IMR-90 (cell line): Measurements from ENCODE around the gene SLC3A2. TPM values are rescaled to one million over a fixed set of nuclear protein-coding genes. Genes with fewer than 3 reads are reported as not detected.

Source experiments
- ATAC-seq: fragments of 200-7000 bp; cut with Tn5 transposase; 2 replicates; pipeline ENCODE4 v1.9.1; 2020; ENCODE audit warnings: low read depth, mild to moderate bottlenecking, moderate library complexity
- BruUV-seq: library from RNA; stranded (reverse); fragments of 400-500 nt; replicated peaks from 2 replicates; lab custom pipeline; 2021; lab: Mats Ljungman, UMichigan
- CTCF ChIA-PET: fragments of 300-600 bp; formaldehyde crosslinking; extraction: SDS; loops from one replicate; lab custom pipeline; 2021; ENCODE audit warnings: antibody characterized with exemption; lab: Yijun Ruan, JAX
- POLR2A ChIA-PET: fragments of 300-600 bp; sonication (Branson Sonifier 250); formaldehyde crosslinking; loops from one replicate; lab custom pipeline; 2022; ENCODE audit warnings: antibody characterized with exemption; ENCODE audit not compliant: unreplicated experiment; lab: Charles Lee
- DNase-seq: peaks from one replicate; pipeline ENCODE4 v3.0.0; 2013
- H2AFZ ChIP-seq: replicated peaks from 2 replicates; pipeline ENCODE3; 2013; ENCODE audit warnings: low read length, mild to moderate bottlenecking; ENCODE audit not compliant: poor library complexity
- H2AK5ac ChIP-seq: 2 replicates; pipeline ENCODE4 v1.6.1; 2013; ENCODE audit warnings: low read depth, low read length, inconsistent platforms
- H2AK9ac ChIP-seq: replicated peaks from 2 replicates; pipeline ENCODE3; 2013; ENCODE audit warnings: mild to moderate bottlenecking, low read depth, low read length, moderate library complexity; ENCODE audit not compliant: poor library complexity
- H2BK120ac ChIP-seq: 2 replicates; pipeline ENCODE4 v1.6.1; 2013; ENCODE audit warnings: low read depth, low read length, inconsistent platforms
- H2BK15ac ChIP-seq: 3 replicates; pipeline ENCODE4 v1.6.1; 2013; ENCODE audit warnings: low read depth, low read length, inconsistent platforms
- H2BK20ac ChIP-seq: 2 replicates; pipeline ENCODE4 v1.6.1; 2013; ENCODE audit warnings: low read depth, mild to moderate bottlenecking, inconsistent platforms, low read length, moderate library complexity
- H2BK5ac ChIP-seq: 2 replicates; pipeline ENCODE4 v1.6.1; 2013; ENCODE audit warnings: mild to moderate bottlenecking, low read depth, low read length, inconsistent platforms; ENCODE audit not compliant: poor library complexity, severe bottlenecking
- H3K14ac ChIP-seq: replicated peaks from 2 replicates; pipeline ENCODE4 v1.6.1; 2013; ENCODE audit warnings: low read depth, low read length, inconsistent platforms
- H3K18ac ChIP-seq: 2 replicates; pipeline ENCODE4 v1.6.1; 2013; ENCODE audit warnings: low read depth, low read length, control low read depth
- H3K23ac ChIP-seq: 2 replicates; pipeline ENCODE4 v1.6.1; 2013; ENCODE audit warnings: low read depth, low read length, inconsistent platforms
- H3K27ac ChIP-seq: 2 replicates; pipeline ENCODE4 v1.5.1; 2013; ENCODE audit warnings: mild to moderate bottlenecking, control low read depth, low read length; ENCODE audit not compliant: insufficient read depth
- H3K27me3 ChIP-seq: 2 replicates; pipeline ENCODE4 v1.6.1; 2013; ENCODE audit warnings: low read length; ENCODE audit not compliant: control insufficient read depth, insufficient read depth
- H3K36me3 ChIP-seq: 2 replicates; pipeline ENCODE4 v1.6.1; 2013; ENCODE audit warnings: low read length, mixed read lengths; ENCODE audit not compliant: control insufficient read depth, insufficient read depth
- H3K4ac ChIP-seq: 2 replicates; pipeline ENCODE4 v1.6.1; 2013; ENCODE audit warnings: low read depth, low read length, inconsistent platforms
- H3K4me1 ChIP-seq: 2 replicates; pipeline ENCODE4 v1.6.1; 2013; ENCODE audit warnings: low read length, mixed read lengths; ENCODE audit not compliant: control insufficient read depth, insufficient read depth
- H3K4me2 ChIP-seq: 2 replicates; pipeline ENCODE4 v1.6.1; 2013; ENCODE audit warnings: low read depth, mild to moderate bottlenecking, control low read depth, low read length, moderate library complexity
- H3K4me3 ChIP-seq: 2 replicates; pipeline ENCODE4 v1.5.1; 2013; ENCODE audit warnings: low read depth, mild to moderate bottlenecking, control low read depth, low read length, moderate library complexity; ENCODE audit not compliant: insufficient read depth
- H3K56ac ChIP-seq: 2 replicates; pipeline ENCODE4 v1.6.1; 2013; ENCODE audit warnings: low read length, inconsistent platforms; ENCODE audit not compliant: insufficient read depth; ENCODE audit errors: extremely low read depth
- H3K79me1 ChIP-seq, 2 experiments: 2 replicates each; pipeline ENCODE4 v1.6.1; 2013; ENCODE audit warnings: low read length in 2 of 2, inconsistent platforms in 1 of 2, low read depth in 1 of 2
- H3K9ac ChIP-seq: 2 replicates; pipeline ENCODE4 v1.6.1; 2013; ENCODE audit warnings: low read depth, low read length, control low read depth
- H3K9me1 ChIP-seq: 2 replicates; pipeline ENCODE4 v1.6.1; 2013; ENCODE audit warnings: low read length, inconsistent platforms; ENCODE audit not compliant: insufficient read depth
- H3K9me3 ChIP-seq: 2 replicates; pipeline ENCODE4 v1.6.1; 2013; ENCODE audit warnings: low read length; ENCODE audit not compliant: control insufficient read depth, insufficient read depth
- H4K20me1 ChIP-seq: 2 replicates; pipeline ENCODE4 v1.6.1; 2013; ENCODE audit warnings: low read length, inconsistent platforms; ENCODE audit not compliant: insufficient read depth
- H4K5ac ChIP-seq: 2 replicates; pipeline ENCODE4 v1.6.1; 2013; ENCODE audit warnings: mild to moderate bottlenecking, low read depth, low read length, control low read depth
- H4K8ac ChIP-seq, 2 experiments: 2 replicates each; pipeline ENCODE4 v1.6.1; 2013; ENCODE audit warnings: low read depth in 2 of 2, low read length in 2 of 2, control low read depth in 1 of 2, inconsistent platforms in 1 of 2
- H4K91ac ChIP-seq: 2 replicates; pipeline ENCODE4 v1.6.1; 2013; ENCODE audit warnings: low read depth, low read length, inconsistent platforms; ENCODE audit not compliant: insufficient read depth
- BHLHE40 ChIP-seq: fragments of 150-350 bp; IDR thresholded peaks from 2 replicates; pipeline ENCODE4 v1.6.1; 2016; ENCODE audit warnings: mild to moderate bottlenecking, low read depth, low read length
- CEBPB ChIP-seq: IDR thresholded peaks from 2 replicates; pipeline ENCODE4 v1.6.1; 2012; ENCODE audit warnings: low read depth, low read length, improper control_type of control experiment
- CHD1 ChIP-seq: IDR thresholded peaks from 2 replicates; pipeline ENCODE4 v1.6.1; 2012; ENCODE audit warnings: low read depth, low read length, improper control_type of control experiment
- CTCF ChIP-seq: conservative IDR thresholded peaks from 2 replicates; pipeline ENCODE4 v1.5.1; 2012; ENCODE audit warnings: mild to moderate bottlenecking, low read depth, low read length, improper control_type of control experiment
- ELK1 ChIP-seq: fragments of 150-350 bp; IDR thresholded peaks from 2 replicates; pipeline ENCODE4 v1.6.1; 2016; ENCODE audit warnings: low read depth, mild to moderate bottlenecking, low read length, moderate library complexity, borderline replicate concordance
- MAZ ChIP-seq: IDR thresholded peaks from 2 replicates; pipeline ENCODE4 v1.6.1; 2012; ENCODE audit warnings: low read depth, mild to moderate bottlenecking, low read length, improper control_type of control experiment, moderate library complexity, borderline replicate concordance
- MXI1 ChIP-seq: IDR thresholded peaks from 2 replicates; pipeline ENCODE4 v1.6.1; 2012; ENCODE audit warnings: low read depth, mild to moderate bottlenecking, low read length, moderate library complexity, borderline replicate concordance
- RAD21 ChIP-seq: IDR thresholded peaks from 2 replicates; pipeline ENCODE4 v1.6.1; 2012; ENCODE audit warnings: low read length, improper control_type of control experiment
- SMC3 ChIP-seq: fragments of 150-350 bp; IDR thresholded peaks from 2 replicates; pipeline ENCODE4 v1.6.1; 2016; ENCODE audit warnings: low read depth, mild to moderate bottlenecking, antibody characterized with exemption, low read length, moderate library complexity
- USF2 ChIP-seq: fragments of 150-350 bp; IDR thresholded peaks from 2 replicates; pipeline ENCODE4 v1.6.1; 2017; ENCODE audit warnings: mild to moderate bottlenecking, antibody characterized with exemption, low read length, low read depth
- WGBS, 2 experiments: methylation state at CpG; one replicate each; pipeline versions ENCODE4 v1.1.5 to v1.1.7; 2013; ENCODE audit warnings: missing lambda C conversion rate in 2 of 2; ENCODE audit not compliant: insufficient read length in 1 of 2; ENCODE audit errors: extremely low coverage in 2 of 2; 5-methylcytosine and 5-hydroxymethylcytosine counted together
- dilution Hi-C: fragments of 300-500 bp; cut with HindIII; formaldehyde crosslinking; loops from one replicate; pipeline ENCODE4 v1.14.3; 2018; ENCODE audit warnings: low sequenced_read_pairs; ENCODE audit not compliant: unreplicated experiment
- in situ Hi-C: fragments of 300-500 bp; cut with MboI; formaldehyde crosslinking; loops from 3 replicates; pipeline ENCODE4 v1.14.3; 2019; ENCODE audit warnings: low sequenced_read_pairs, inconsistent platforms, mixed read lengths
- intact Hi-C: fragments of 100-400 bp; cut with micrococcal nuclease; formaldehyde crosslinking; loops from 2 replicates; pipeline ENCODE4 v1.10.0; 2022
- polyA plus RNA-seq, 3 experiments: library from polyadenylated mRNA; depleted of rRNA; stranded (reverse); fragments of >200 nt; gene quantifications; 2 replicates each; pipeline ENCODE4 v1.2.3, GENCODE V29; 2012; ENCODE audit warnings: low replicate concordance in 1 of 3
- total RNA-seq: library from RNA; depleted of rRNA; stranded (reverse); fragments of >200 nt; gene quantifications from 2 replicates; pipeline ENCODE4 v1.2.3, GENCODE V29; 2012

Gene SLC3A2
- total and polyA plus RNA-seq, 2 of the 4 experiments (the other 2 are of a cell fraction), result 140 to 239 TPM

GRCh38 chr11:62851807-62852522, 28.7 kb upstream of the SLC3A2 start:
- intact Hi-C loops (no loop called here), in situ Hi-C loops (loop anchor here (25.0 kb wide), 1 partner anchor 465 kb away; no protein-coding TSS in a partner anchor), dilution Hi-C loops (no loop called here)
- no peak overlapping the region for H3K9ac ChIP-seq
- 64% methylated on average over 2 of the region's 3 CpGs; no CpG with 5 or more reads in 1 of the 2 experiments for WGBS, 2 experiments
- H4K91ac ChIP-seq, result no peak overlapping the region
- no peak overlapping the region for H3K18ac ChIP-seq
- H3K14ac ChIP-seq, result no peak overlapping the region
- ATAC-seq, result no peak
- DNase-seq, result no peak
- peaks cover 2% of the 10 kb centered on the region; the same call in 1 of the 2 replicates for H3K4me1 ChIP-seq
- H3K9me1 ChIP-seq, result 0 out of 2 replicates have a peak, but pooled peaks cover 4% of the 10 kb centered on the region
- BruUV-seq, result no TSS peak
- peaks cover 42% of the 10 kb centered on the region for H4K20me1 ChIP-seq
- no peak overlapping the region for H2BK20ac ChIP-seq
- H2BK120ac ChIP-seq, result no peak overlapping the region
- H3K4me2 ChIP-seq, result no peak overlapping the region
- no peak overlapping the region for H2BK15ac ChIP-seq
- H3K27me3 ChIP-seq, result no peaks in the 10 kb centered on the region
- no peak overlapping the region for H3K4ac ChIP-seq
- TF ChIP-seq MXI1 (no peak), ELK1 (no peak), MAZ (no peak), RAD21 (no peak), CHD1 (no peak), SMC3 (no peak), BHLHE40 (no peak), USF2 (no peak), CTCF (no peak), CEBPB (no peak)
- H2AK9ac ChIP-seq, result no peak overlapping the region
- H3K36me3 ChIP-seq, result peaks cover 30% of the 10 kb centered on the region
- no peak overlapping the region for H3K23ac ChIP-seq
- H2AFZ ChIP-seq, result no peak overlapping the region
- no peak overlapping the region for H4K5ac ChIP-seq
- no peaks in the 10 kb centered on the region for H3K9me3 ChIP-seq
- ChIA-PET POLR2A (no interaction called here), CTCF (interaction anchor here (0.5 to 0.7 kb wide), 2 partner anchors 117 to 1294 kb away, joined by 3 read pairs; no protein-coding TSS in a partner anchor)
- no peak overlapping the region for H2BK5ac ChIP-seq
- H3K79me1 ChIP-seq, result peaks cover 20 to 44% of the 10 kb centered on the region in 2 experiments
- no peak overlapping the region for H3K4me3 ChIP-seq
- no peak overlapping the region for H3K27ac ChIP-seq
- H4K8ac ChIP-seq, result no peak overlapping the region
- H2AK5ac ChIP-seq, result no peak overlapping the region
- no peak overlapping the region for H3K56ac ChIP-seq
